Mesenchymal stem cell (in vitro differentiated cells and primary cell): ENCODE data around the gene IGSF8.

Source experiments
- DNase-seq: peaks from one replicate; pipeline ENCODE4 v3.0.0-alpha.2; 2013
- H2AFZ ChIP-seq: one replicate; pipeline ENCODE4 v1.6.1; 2013; ENCODE audit warnings: low read depth, mild to moderate bottlenecking, control low read depth, inconsistent platforms, low read length, moderate library complexity
- H2AK5ac ChIP-seq: 2 replicates; pipeline ENCODE4 v1.6.1; 2013; ENCODE audit warnings: low read length, moderate library complexity, mild to moderate bottlenecking, inconsistent platforms; ENCODE audit not compliant: severe bottlenecking
- H2BK120ac ChIP-seq: one replicate; pipeline ENCODE4 v1.6.1; 2013; ENCODE audit warnings: low read depth, mild to moderate bottlenecking, inconsistent platforms, low read length, moderate library complexity
- H2BK12ac ChIP-seq, 2 experiments: one replicate each; pipeline ENCODE4 v1.6.1; 2013; ENCODE audit warnings: inconsistent platforms in 2 of 2, low read length in 2 of 2, mild to moderate bottlenecking in 2 of 2, moderate library complexity in 2 of 2, control low read depth in 1 of 2
- H2BK15ac ChIP-seq: one replicate; pipeline ENCODE4 v1.6.1; 2013; ENCODE audit warnings: mild to moderate bottlenecking, low read depth, inconsistent platforms; ENCODE audit not compliant: poor library complexity, severe bottlenecking
- H2BK5ac ChIP-seq: 2 replicates; pipeline ENCODE4 v1.6.1; 2013; ENCODE audit warnings: low read depth, mild to moderate bottlenecking, low read length, control low read depth, inconsistent platforms; ENCODE audit not compliant: poor library complexity, severe bottlenecking
- H3K14ac ChIP-seq, 2 experiments: one replicate each; pipeline ENCODE4 v1.6.1; 2013; ENCODE audit warnings: inconsistent platforms in 2 of 2, low read length in 2 of 2, control low read depth in 1 of 2, mild to moderate bottlenecking in 1 of 2, moderate library complexity in 1 of 2
- H3K18ac ChIP-seq, 2 experiments: one replicate each; pipeline ENCODE4 v1.6.1; 2013; ENCODE audit warnings: inconsistent platforms in 2 of 2, low read length in 2 of 2, control low read depth in 1 of 2, low read depth in 1 of 2, mild to moderate bottlenecking in 1 of 2
- H3K23ac ChIP-seq, 2 experiments: one replicate each; pipeline ENCODE4 v1.6.1; 2013; ENCODE audit warnings: inconsistent platforms in 2 of 2, low read length in 2 of 2, mild to moderate bottlenecking in 2 of 2, moderate library complexity in 2 of 2, control low read depth in 1 of 2
- H3K27ac ChIP-seq: 2 replicates; pipeline ENCODE4 v1.5.1; 2013; ENCODE audit warnings: mild to moderate bottlenecking, moderate library complexity, low read length, control low read depth, inconsistent platforms; ENCODE audit not compliant: poor library complexity, severe bottlenecking
- H3K27me3 ChIP-seq, 2 experiments: 2 replicates each; pipeline versions ENCODE4 v1.6.1 to v1.7.0; 2013; ENCODE audit warnings: low read length in 2 of 2, mild to moderate bottlenecking in 2 of 2, moderate library complexity in 2 of 2, control low read depth in 1 of 2, inconsistent platforms in 1 of 2; ENCODE audit not compliant: control insufficient read depth in 1 of 2, insufficient read depth in 1 of 2
- H3K36me3 ChIP-seq, 2 experiments: 2 replicates each; pipeline versions ENCODE4 v1.6.1 to v1.7.0; 2013; ENCODE audit warnings: low read length in 2 of 2, control low read depth in 1 of 2, inconsistent platforms in 1 of 2, low read depth in 1 of 2, mild to moderate bottlenecking in 1 of 2; ENCODE audit not compliant: insufficient read depth in 2 of 2, control insufficient read depth in 1 of 2
- H3K4ac ChIP-seq, 2 experiments: one replicate each; pipeline ENCODE4 v1.6.1; 2013; ENCODE audit warnings: inconsistent platforms in 2 of 2, low read length in 2 of 2, mild to moderate bottlenecking in 2 of 2, moderate library complexity in 2 of 2, control low read depth in 1 of 2, low read depth in 1 of 2
- H3K4me1 ChIP-seq: 2 replicates; pipeline ENCODE4 v1.6.1; 2013; ENCODE audit warnings: low read depth, low read length, control low read depth; ENCODE audit not compliant: control insufficient read depth, insufficient read depth
- H3K4me2 ChIP-seq: 2 replicates; pipeline ENCODE4 v1.6.1; 2013; ENCODE audit warnings: low read length, mild to moderate bottlenecking, inconsistent platforms; ENCODE audit not compliant: poor library complexity, severe bottlenecking
- H3K4me3 ChIP-seq, 2 experiments: 2 replicates each; pipeline versions ENCODE4 v1.5.1 to v1.7.0; 2013; ENCODE audit warnings: low read length in 2 of 2, mild to moderate bottlenecking in 2 of 2, control low read depth in 1 of 2, low read depth in 1 of 2; ENCODE audit not compliant: insufficient read depth in 1 of 2
- H3K79me1 ChIP-seq: replicated peaks from 2 replicates; pipeline ENCODE4 v1.6.1; 2013; ENCODE audit warnings: mild to moderate bottlenecking, control low read depth, low read length, inconsistent platforms; ENCODE audit not compliant: poor library complexity, severe bottlenecking
- H3K9ac ChIP-seq: 2 replicates; pipeline ENCODE4 v1.7.0; 2013; ENCODE audit warnings: mild to moderate bottlenecking, low read length, moderate library complexity
- H3K9me3 ChIP-seq: 2 replicates; pipeline ENCODE4 v1.7.0; 2013; ENCODE audit warnings: mild to moderate bottlenecking, low read length; ENCODE audit not compliant: control insufficient read depth
- H4K8ac ChIP-seq: one replicate; pipeline ENCODE4 v1.6.1; 2013; ENCODE audit warnings: inconsistent platforms, mild to moderate bottlenecking, low read length, moderate library complexity
- H4K91ac ChIP-seq: one replicate; pipeline ENCODE4 v1.6.1; 2013; ENCODE audit warnings: mild to moderate bottlenecking, low read length, inconsistent platforms
- WGBS: methylation state at CpG from one replicate; pipeline ENCODE4 v1.1.7; 2013; ENCODE audit warnings: mixed read lengths; 5-methylcytosine and 5-hydroxymethylcytosine counted together

IGSF8 gene

DNA sequence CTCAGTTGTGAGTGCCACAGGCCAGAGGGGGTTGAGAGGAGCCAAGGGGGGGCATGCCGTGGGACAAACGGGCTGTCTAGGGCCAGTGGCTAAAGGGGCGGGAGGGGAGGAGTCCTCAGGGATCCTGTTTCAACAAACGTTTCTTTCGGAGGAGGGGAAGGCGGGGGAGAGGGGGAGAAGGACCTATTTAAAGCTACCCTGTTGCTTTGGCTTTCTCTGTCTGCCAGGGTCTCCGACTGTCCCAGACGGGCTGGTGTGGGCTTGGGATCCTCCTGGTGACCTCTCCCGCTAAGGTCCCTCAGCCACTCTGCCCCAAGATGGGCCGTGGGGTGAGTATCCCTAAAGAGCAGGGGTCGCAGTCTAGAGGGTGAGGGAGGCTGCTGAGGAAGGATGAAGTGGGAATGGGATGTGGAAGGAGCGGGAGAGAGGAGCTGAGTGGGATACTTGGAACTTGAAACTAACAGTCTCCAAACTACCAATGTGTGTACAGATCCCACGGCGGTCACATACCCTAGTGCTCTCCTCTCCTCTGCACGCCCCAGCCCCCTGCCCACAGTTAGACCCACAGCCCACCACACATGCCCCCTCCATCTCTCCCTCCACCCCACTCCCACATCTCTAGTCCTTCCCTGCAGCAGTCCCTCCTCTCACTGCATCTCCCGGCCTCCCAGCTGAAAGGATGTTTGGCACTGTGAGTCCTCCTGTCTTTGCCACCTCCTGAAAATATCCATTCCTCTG is 17.3 kb upstream of the IGSF8 start, which contains the start of gene ATP1A2:
Gene ATP1A2, plus strand, starts transcription at position 215 of the 738 bp plus-strand sequence. Its CDS starts 103 bp downstream, at position 318.
- Histone ChIP-seq H3K27ac (no peak within 1 kb of the TSS), H2BK120ac (no peak within 1 kb of the TSS), H3K4me2 (no peak within 1 kb of the TSS), H3K14ac (no peak within 1 kb of the TSS), H3K9ac (no peak within 1 kb of the TSS), H2AK5ac (no peak within 1 kb of the TSS), H3K27me3 (peaks cover 51 to 69% of the 10 kb centered on the region in 2 experiments), H2AFZ (no peak within 1 kb of the TSS), H4K8ac (no peak within 1 kb of the TSS), H3K9me3 (no peaks in the 10 kb centered on the region), H3K36me3 (no peaks in the 10 kb centered on the region), H2BK12ac (no peak within 1 kb of the TSS), H3K23ac (no peak within 1 kb of the TSS), H2BK5ac (no peak within 1 kb of the TSS), H4K91ac (no peak within 1 kb of the TSS), H3K18ac (no peak within 1 kb of the TSS), H3K4me1 (peaks cover 16% of the 10 kb centered on the region), H3K4me3 (no peak within 1 kb of the TSS), H3K4ac (no peak within 1 kb of the TSS), H2BK15ac (no peak within 1 kb of the TSS), H3K79me1 (no peaks in the 10 kb centered on the region)
- no peak for DNase-seq
- WGBS, result 23% methylated on average over 14 of the region's 16 CpGs

DNA sequence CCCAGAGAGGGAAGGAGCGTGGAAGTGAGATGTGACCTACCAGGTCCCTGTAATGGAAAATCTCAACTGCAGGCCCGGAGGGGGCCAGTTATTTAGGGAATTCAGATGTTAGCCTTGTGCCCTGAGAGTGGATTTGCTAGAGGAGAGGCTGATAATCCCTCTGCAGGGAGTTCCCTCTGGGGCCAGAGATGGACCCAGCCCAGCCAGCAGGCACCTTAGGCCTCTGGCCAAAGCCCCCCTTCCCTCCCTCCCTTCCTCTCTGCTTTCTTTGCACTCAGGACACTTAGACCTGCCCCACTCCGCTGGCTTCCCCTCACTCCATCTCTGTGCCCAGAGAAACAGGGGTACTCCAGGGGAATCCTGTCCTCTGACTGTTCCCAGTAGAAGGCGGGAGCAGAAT is 15.7 kb upstream of the IGSF8 start:
- H3K18ac ChIP-seq, result no peak overlapping the region
- no peak for DNase-seq

DNA sequence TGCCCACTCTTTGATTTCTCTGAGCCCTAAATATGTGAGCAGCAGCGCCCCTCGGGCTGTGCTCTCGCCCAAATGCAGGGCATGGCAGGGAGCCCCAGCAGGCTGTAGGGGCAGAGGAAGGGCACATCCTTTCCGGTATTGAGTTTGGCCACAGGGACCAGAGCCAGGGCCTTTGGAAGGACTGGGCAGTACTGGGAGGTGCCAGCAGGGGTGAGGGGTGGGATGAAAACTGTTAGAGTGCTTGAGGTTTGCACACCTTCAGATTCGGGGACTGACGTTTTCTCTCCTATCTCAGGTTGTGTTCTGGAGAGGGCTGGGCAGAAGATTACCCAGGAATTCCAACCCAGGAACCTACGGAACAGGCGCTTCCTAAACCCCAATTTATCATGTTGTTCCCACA is 15.0 kb upstream of the IGSF8 start:
- Histone ChIP-seq H2BK120ac (no peak overlapping the region), H3K14ac (no peak overlapping the region), H3K36me3 (no peaks in the 10 kb centered on the region), H4K91ac (no peak overlapping the region), H3K27ac (no peak overlapping the region), H2AK5ac (no peak overlapping the region), H3K9me3 (no peaks in the 10 kb centered on the region), H3K4me2 (no peak overlapping the region), H3K27me3 (peaks cover 50 to 76% of the 10 kb centered on the region in 2 experiments), H3K23ac (no peak overlapping the region), H3K4me1 (peaks cover 23% of the 10 kb centered on the region), H2BK12ac (no peak overlapping the region), H2AFZ (no peak overlapping the region), H3K18ac (no peak overlapping the region), H3K79me1 (no peaks in the 10 kb centered on the region), H4K8ac (no peak overlapping the region), H2BK5ac (no peak overlapping the region), H2BK15ac (no peak overlapping the region), H3K4me3 (no peak overlapping the region), H3K4ac (no peak overlapping the region), H3K9ac (no peak overlapping the region)
- WGBS, result 84% methylated on average over 8 of the region's 8 CpGs
- no peak for DNase-seq

More for the DNA sequence above, 15.7 kb upstream of the IGSF8 start:
- H2BK12ac ChIP-seq, result no peak overlapping the region
- no peak overlapping the region for H3K27ac ChIP-seq
- no peak overlapping the region for H3K4me2 ChIP-seq
- H2BK15ac ChIP-seq, result no peak overlapping the region
- no peaks in the 10 kb centered on the region for H3K9me3 ChIP-seq
- no peak overlapping the region for H3K23ac ChIP-seq
- no peak overlapping the region for H3K4me3 ChIP-seq
- H2AFZ ChIP-seq, result no peak overlapping the region
- no peak overlapping the region for H4K91ac ChIP-seq
- no peak overlapping the region for H2BK120ac ChIP-seq
- no peak overlapping the region for H2AK5ac ChIP-seq
- no peak overlapping the region for H2BK5ac ChIP-seq
- WGBS, result 57% methylated on average over 4 of the region's 4 CpGs
- H3K9ac ChIP-seq, result no peak overlapping the region
- no peaks in the 10 kb centered on the region for H3K79me1 ChIP-seq
- peaks cover 54 to 82% of the 10 kb centered on the region in 2 experiments for H3K27me3 ChIP-seq
- no peaks in the 10 kb centered on the region for H3K36me3 ChIP-seq
- H3K4me1 ChIP-seq, result peaks cover 20% of the 10 kb centered on the region
- no peak overlapping the region for H3K4ac ChIP-seq
- no peak overlapping the region for H3K14ac ChIP-seq
- H4K8ac ChIP-seq, result no peak overlapping the region

DNA sequence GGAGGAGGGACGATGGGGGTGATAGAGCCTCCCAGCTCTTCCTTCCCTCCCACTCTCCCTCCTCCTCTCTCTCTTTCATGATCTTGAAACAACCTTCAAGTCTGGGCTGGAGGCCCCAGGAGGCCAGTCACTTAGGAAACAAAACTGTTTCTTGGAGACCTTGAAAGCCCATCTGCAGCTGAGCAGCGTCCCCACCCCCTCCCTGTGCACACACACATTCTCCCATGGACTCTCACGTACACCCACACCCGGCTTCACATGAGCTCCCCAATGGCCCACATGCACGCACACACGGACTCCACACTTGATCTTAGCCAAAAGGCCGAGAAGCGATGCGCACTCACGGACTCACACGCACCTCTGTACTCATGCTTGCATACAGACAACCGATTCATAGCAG is 13.9 kb upstream of the IGSF8 start:
- no peak overlapping the region for H4K91ac ChIP-seq
- H2BK5ac ChIP-seq, result no peak overlapping the region
- peaks cover 45 to 75% of the 10 kb centered on the region in 2 experiments for H3K27me3 ChIP-seq
- H2BK120ac ChIP-seq, result no peak overlapping the region
- H3K4ac ChIP-seq, result no peak overlapping the region
- no peak overlapping the region for H2BK12ac ChIP-seq
- no peak overlapping the region for H3K9ac ChIP-seq
- no peaks in the 10 kb centered on the region for H3K36me3 ChIP-seq
- no peak overlapping the region for H3K23ac ChIP-seq
- no peaks in the 10 kb centered on the region for H3K9me3 ChIP-seq
- peaks cover 15% of the 10 kb centered on the region for H3K4me1 ChIP-seq
- no peaks in the 10 kb centered on the region for H3K79me1 ChIP-seq
- H3K4me3 ChIP-seq, result no peak overlapping the region
- no peak overlapping the region for H3K27ac ChIP-seq
- 91% methylated on average over 11 of the region's 12 CpGs for whole genome bisulfite sequencing
- no peak overlapping the region for H3K14ac ChIP-seq
- no peak for DNase-seq
- no peak overlapping the region for H3K18ac ChIP-seq
- H3K4me2 ChIP-seq, result no peak overlapping the region
- H2AFZ ChIP-seq, result no peak overlapping the region
- no peak overlapping the region for H2AK5ac ChIP-seq
- no peak overlapping the region for H2BK15ac ChIP-seq
- H4K8ac ChIP-seq, result no peak overlapping the region
